ENCODE data around the gene TMEM8B. TPM values are rescaled to one million over a fixed set of nuclear protein-coding genes. Genes with fewer than 3 reads are reported as not detected.

The TMEM8B gene
- polyA plus RNA-seq, 1 donor (not counting 4 experiments of a cell fraction or from before 2014, with no cell fraction given): 1.3 TPM

- Histone ChIP-seq H3K36me3 (ENCODE audit: control insufficient read depth in 2 of 2, extremely low read depth in 1 of 2, insufficient read depth in 2 of 2, low read length in 2 of 2) (no peaks in the 10 kb centered on the region), H3K9me3 (ENCODE audit: control insufficient read depth, low read depth, low read length) (no peaks in the 10 kb centered on the region), H3K27ac (ENCODE audit: control insufficient read depth, insufficient read depth, low read length) (peak within 1 kb of the TSS; percentile 47), H2AFZ (ENCODE audit: control insufficient read depth, low read length) (peak within 1 kb of the TSS; percentile 98), H4K20me1 (ENCODE audit: control insufficient read depth, extremely low read depth, insufficient read depth, low read length) (no peaks in the 10 kb centered on the region), H3K9me1 (ENCODE audit: control insufficient read depth, extremely low read depth, insufficient read depth, low read length) (no peaks in the 10 kb centered on the region), H3K9ac (ENCODE audit: control insufficient read depth, extremely low read depth, insufficient read depth, low read length) (peak within 1 kb of the TSS; percentile 78), H3K4me2 (ENCODE audit: control insufficient read depth, extremely low read depth, insufficient read depth, low read depth, low read length) (peak within 1 kb of the TSS; percentile 92), H3K27me3 (ENCODE audit: control insufficient read depth, extremely low read depth, insufficient read depth, low read length) (no peaks in the 10 kb centered on the region), H3K79me2 (ENCODE audit: control insufficient read depth, insufficient read depth, low read length) (no peaks in the 10 kb centered on the region), H3K4me3 (ENCODE audit: control insufficient read depth in 2 of 3, extremely low read depth in 1 of 3, insufficient read depth in 2 of 3, low read depth in 1 of 3, low read length in 3 of 3) (peak within 1 kb of the TSS; percentile 53 to 84 (median 79)), H3K4me1 (ENCODE audit: control insufficient read depth, extremely low read depth, insufficient read depth, low read length) (peaks cover 21% of the 10 kb centered on the region)
- DNase-seq (ENCODE audit: low read depth, low spot score) (no peak), FAIRE-seq (no peak)
- TF ChIP-seq CTCF (optimal IDR thresholded peaks at IDR 0.05 in 1 of 3, IDR thresholded peaks at IDR 0.05 in 1 of 3, conservative IDR thresholded peaks at IDR 0.05 in 1 of 3; ENCODE audit: extremely low read depth in 1 of 3, insufficient read depth in 2 of 3, low read length in 3 of 3) (no peak), EZH2 (IDR thresholded peaks at IDR 0.05; ENCODE audit: low read length) (no peak)
- dilution Hi-C loops (cut with MboI; ENCODE audit: extremely low pct_ligation_motif_present, low sequenced_read_pairs): no loop called here
These were observed 328 bp upstream of the TMEM8B start, which contains the start of gene FAM221B for GRCh38 chr9:35828716-35829083. FAM221B (minus strand) TSS chr9:35828732; CDS start chr9:35826161, 2,571 bp downstream.

DNA sequence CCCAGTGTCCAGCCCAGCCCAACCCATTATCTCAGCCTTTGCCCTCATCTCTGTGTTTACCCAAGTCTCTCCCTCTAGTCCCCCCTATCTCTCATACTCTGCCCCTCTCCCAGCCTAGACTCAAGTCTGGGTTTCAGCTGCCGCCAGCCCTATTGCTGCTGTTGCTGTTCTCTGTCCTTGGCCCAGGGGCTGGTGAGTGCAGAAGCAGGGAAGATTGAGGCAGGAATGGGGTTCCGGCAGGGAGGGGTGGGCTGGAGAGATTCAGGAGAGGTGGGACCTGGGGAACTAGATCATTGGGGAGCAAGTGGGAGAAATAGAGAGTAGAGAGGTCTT is 702 bp downstream of the TMEM8B start:
- DNase-seq (ENCODE audit: low read depth, low spot score): no peak
- H3K27ac ChIP-seq (ENCODE audit: control insufficient read depth, insufficient read depth, low read length): no peak overlapping the region

More for the DNA sequence above, 702 bp downstream of the TMEM8B start:
- no peaks in the 10 kb centered on the region for H3K36me3 ChIP-seq (ENCODE audit: control insufficient read depth in 2 of 2, extremely low read depth in 1 of 2, insufficient read depth in 2 of 2, low read length in 2 of 2)
- TF ChIP-seq EZH2 (IDR thresholded peaks at IDR 0.05; ENCODE audit: low read length) (no peak), CTCF (optimal IDR thresholded peaks at IDR 0.05 in 1 of 3, IDR thresholded peaks at IDR 0.05 in 1 of 3, conservative IDR thresholded peaks at IDR 0.05 in 1 of 3; ENCODE audit: extremely low read depth in 1 of 3, insufficient read depth in 2 of 3, low read length in 3 of 3) (no peak)
- H3K4me1 ChIP-seq (ENCODE audit: control insufficient read depth, extremely low read depth, insufficient read depth, low read length): peaks cover 16% of the 10 kb centered on the region
- peak overlapping the region; percentile 79 for H3K4me2 ChIP-seq (ENCODE audit: control insufficient read depth, extremely low read depth, insufficient read depth, low read depth, low read length)
- H3K27me3 ChIP-seq (ENCODE audit: control insufficient read depth, extremely low read depth, insufficient read depth, low read length): no peaks in the 10 kb centered on the region
- H2AFZ ChIP-seq (ENCODE audit: control insufficient read depth, low read length): peak overlapping the region; percentile 74
- H3K9me1 ChIP-seq (ENCODE audit: control insufficient read depth, extremely low read depth, insufficient read depth, low read length): no peaks in the 10 kb centered on the region
- H3K79me2 ChIP-seq (ENCODE audit: control insufficient read depth, insufficient read depth, low read length): no peaks in the 10 kb centered on the region
- dilution Hi-C loops (cut with MboI; ENCODE audit: extremely low pct_ligation_motif_present, low sequenced_read_pairs): no loop called here
- peak overlapping the region; percentile 49 to 79 (median 53) for H3K4me3 ChIP-seq (ENCODE audit: control insufficient read depth in 2 of 3, extremely low read depth in 1 of 3, insufficient read depth in 2 of 3, low read depth in 1 of 3, low read length in 3 of 3)
- no peak for FAIRE-seq
- no peaks in the 10 kb centered on the region for H4K20me1 ChIP-seq (ENCODE audit: control insufficient read depth, extremely low read depth, insufficient read depth, low read length)
- H3K9ac ChIP-seq (ENCODE audit: control insufficient read depth, extremely low read depth, insufficient read depth, low read length): no peak overlapping the region
- no peaks in the 10 kb centered on the region for H3K9me3 ChIP-seq (ENCODE audit: control insufficient read depth, low read depth, low read length)
